Left renal cortex interstitium (tissue), 4 donors: ENCODE data around the gene MRPL23. TPM values are rescaled to one million over a fixed set of nuclear protein-coding genes. Genes with fewer than 3 reads are reported as not detected.
"Not testable (repeated sequence)": the region's sequence is repeated elsewhere in the genome, so short reads cannot be mapped to it uniquely, and the experiment has no call there.

Source experiments
- DNase-seq, 4 donors: peaks; one replicate each; pipeline ENCODE4 v3.0.0-alpha.2; 2013; ENCODE audit warnings: low read depth in 4 of 4, low spot score in 2 of 4, missing footprints in 1 of 4
- polyA plus RNA-seq, 4 donors: library from polyadenylated mRNA; unstranded; fragments of 120-200 nt; gene quantifications; one replicate each; pipeline ENCODE4 v1.2.1, GENCODE V29; 2013; ENCODE audit not compliant: insufficient read length in 4 of 4

MRPL23 gene
- polyA plus RNA-seq, 4 donors: 50.7 to 78.2 (median 66.8) TPM

- DNase-seq: no peak
These were observed 14.5 kb upstream of the MRPL23 start for GRCh38 chr11:1932681-1933080.

- DNase-seq: no peak
These were observed 13.5 kb upstream of the MRPL23 start for GRCh38 chr11:1933416-1934334.

GRCh38 chr11:1934335-1935155 is 12.6 kb upstream of the MRPL23 start:
- DNase-seq: no peak

GRCh38 chr11:1935156-1936071 is 11.7 kb upstream of the MRPL23 start:
- DNase-seq: no peak

GRCh38 chr11:1936072-1936780 is 10.9 kb upstream of the MRPL23 start:
- DNase-seq: no peak

- no peak for DNase-seq
These were observed 10.1 kb upstream of the MRPL23 start for GRCh38 chr11:1936781-1937615.

GRCh38 chr11:1937616-1938342 is 9.4 kb upstream of the MRPL23 start:
- no peak for DNase-seq

- no peak for DNase-seq
These were observed 8.7 kb upstream of the MRPL23 start for GRCh38 chr11:1938343-1939005.

- DNase-seq: no peak
These were observed 8.0 kb upstream of the MRPL23 start for GRCh38 chr11:1939006-1939625.

GRCh38 chr11:1939788-1940187 is 7.3 kb upstream of the MRPL23 start:
- not testable (repeated sequence) for DNase-seq

- DNase-seq: no peak
These were observed 4.4 kb upstream of the MRPL23 start for GRCh38 chr11:1942558-1943260.

- no peak for DNase-seq
These were observed 3.6 kb upstream of the MRPL23 start for GRCh38 chr11:1943576-1943975.

- DNase-seq: no peak
These were observed 3.2 kb upstream of the MRPL23 start for GRCh38 chr11:1943977-1944376.

GRCh38 chr11:1947592-1948237 is 583 bp downstream of the MRPL23 start:
- DNase-seq: no peak

GRCh38 chr11:1948389-1948788 is 1.3 kb downstream of the MRPL23 start:
- no peak for DNase-seq

GRCh38 chr11:1949302-1949701 is 2.2 kb downstream of the MRPL23 start:
- no peak for DNase-seq
